Type B pancreatic cell (in vitro differentiated cells): ENCODE results near the gene PLD5. TPM values are rescaled to one million over a fixed set of nuclear protein-coding genes. Genes with fewer than 3 reads are reported as not detected.

Source experiments
- DNase-seq: peaks from one replicate; pipeline ENCODE4 v3.0.0; 2021; ENCODE audit warnings: mixed read lengths; ENCODE audit not compliant: unreplicated experiment; ENCODE audit errors: extremely low spot score
- H3K27ac Mint-ChIP-seq: 2 replicates; pipeline ENCODE4 v1.8.0; 2021; ENCODE audit warnings: mild to moderate bottlenecking, mixed read lengths
- H3K27me3 Mint-ChIP-seq: 2 replicates; pipeline ENCODE4 v1.8.0; 2021; ENCODE audit warnings: mixed read lengths
- H3K36me3 Mint-ChIP-seq: 2 replicates; pipeline ENCODE4 v1.8.0; 2021; ENCODE audit warnings: mixed read lengths
- H3K4me1 Mint-ChIP-seq: one replicate; pipeline ENCODE4 v1.8.0; 2021; ENCODE audit warnings: mixed read lengths; ENCODE audit not compliant: unreplicated experiment
- H3K4me3 Mint-ChIP-seq: 2 replicates; pipeline ENCODE4 v1.8.0; 2021; ENCODE audit warnings: mild to moderate bottlenecking, mixed read lengths
- H3K9me3 Mint-ChIP-seq: 2 replicates; pipeline ENCODE4 v1.8.0; 2021; ENCODE audit warnings: mixed read lengths
- CTCF ChIP-seq: fragments of 200-600 bp; sonication (generic); conservative IDR thresholded peaks from 2 replicates; pipeline ENCODE4 v1.5.0; 2021; ENCODE audit warnings: antibody characterized with exemption, mild to moderate bottlenecking
- total RNA-seq: library from RNA; stranded (reverse); gene quantifications from 2 replicates; pipeline ENCODE4 v1.2.1, GENCODE V29; 2021; ENCODE audit warnings: low replicate concordance

PLD5 gene
- total RNA-seq, 1 donor from 2014 or later, result 2.6 TPM

- no peak for TF ChIP-seq CTCF
- Mint-ChIP-seq H3K36me3 (no peaks in the 10 kb centered on the region), H3K4me3 (no peak overlapping the region), H3K4me1 (peaks cover 18% of the 10 kb centered on the region), H3K27ac (no peak overlapping the region), H3K9me3 (peaks cover 4% of the 10 kb centered on the region), H3K27me3 (peaks cover 22% of the 10 kb centered on the region)
- no peak for DNase-seq
These were observed 99.3 kb downstream of the PLD5 start for GRCh38 chr1:242425232-242425631.

GRCh38 chr1:242416657-242417056 is 107.8 kb downstream of the PLD5 start:
- Mint-ChIP-seq H3K4me3 (no peak overlapping the region), H3K27ac (no peak overlapping the region), H3K4me1 (no peaks in the 10 kb centered on the region), H3K27me3 (peaks cover 3% of the 10 kb centered on the region), H3K9me3 (peaks cover 6% of the 10 kb centered on the region), H3K36me3 (no peaks in the 10 kb centered on the region)
- TF ChIP-seq CTCF, result no peak
- DNase-seq, result no peak

- no peak overlapping the region for H3K27ac Mint-ChIP-seq
- no peaks in the 10 kb centered on the region for H3K27me3 Mint-ChIP-seq
- H3K4me1 Mint-ChIP-seq, result no peaks in the 10 kb centered on the region
- TF ChIP-seq CTCF, result no peak
- peaks cover 11% of the 10 kb centered on the region for H3K9me3 Mint-ChIP-seq
- no peak overlapping the region for H3K4me3 Mint-ChIP-seq
- no peaks in the 10 kb centered on the region for H3K36me3 Mint-ChIP-seq
- DNase-seq, result no peak
These were observed 111.6 kb downstream of the PLD5 start for GRCh38 chr1:242412921-242413320.

GRCh38 chr1:242411901-242412300 is 112.6 kb downstream of the PLD5 start:
- peaks cover 10% of the 10 kb centered on the region for H3K9me3 Mint-ChIP-seq
- no peaks in the 10 kb centered on the region for H3K4me1 Mint-ChIP-seq
- no peaks in the 10 kb centered on the region for H3K36me3 Mint-ChIP-seq
- DNase-seq, result no peak
- no peak overlapping the region for H3K27ac Mint-ChIP-seq
- no peak overlapping the region for H3K4me3 Mint-ChIP-seq
- H3K27me3 Mint-ChIP-seq, result no peaks in the 10 kb centered on the region
- TF ChIP-seq CTCF, result no peak

- Mint-ChIP-seq H3K27me3 (peaks cover 3% of the 10 kb centered on the region), H3K36me3 (no peaks in the 10 kb centered on the region), H3K9me3 (peaks cover 10% of the 10 kb centered on the region), H3K4me1 (no peaks in the 10 kb centered on the region), H3K4me3 (no peak overlapping the region), H3K27ac (no peak overlapping the region)
- DNase-seq, result no peak
- no peak for TF ChIP-seq CTCF
These were observed 118.5 kb downstream of the PLD5 start for GRCh38 chr1:242405947-242406346.

- TF ChIP-seq CTCF, result no peak
- peaks cover 3% of the 10 kb centered on the region for H3K27me3 Mint-ChIP-seq
- no peaks in the 10 kb centered on the region for H3K4me1 Mint-ChIP-seq
- H3K4me3 Mint-ChIP-seq, result no peak overlapping the region
- no peak for DNase-seq
- H3K36me3 Mint-ChIP-seq, result no peaks in the 10 kb centered on the region
- H3K9me3 Mint-ChIP-seq, result peaks cover 8% of the 10 kb centered on the region
- no peak overlapping the region for H3K27ac Mint-ChIP-seq
These were observed 120.2 kb downstream of the PLD5 start for GRCh38 chr1:242404296-242404695.
